GM12872 (cell line): ENCODE data around the gene DESI2.

Experiments
- TF ChIP-seq, protein P1 (sequence below): IDR thresholded peaks from 3 replicates; pipeline ENCODE4 v1.5.1; 2011; ENCODE audit warnings: low read depth, mild to moderate bottlenecking, low read length, moderate library complexity; ENCODE audit not compliant: insufficient read depth

The DESI2 gene

DNA sequence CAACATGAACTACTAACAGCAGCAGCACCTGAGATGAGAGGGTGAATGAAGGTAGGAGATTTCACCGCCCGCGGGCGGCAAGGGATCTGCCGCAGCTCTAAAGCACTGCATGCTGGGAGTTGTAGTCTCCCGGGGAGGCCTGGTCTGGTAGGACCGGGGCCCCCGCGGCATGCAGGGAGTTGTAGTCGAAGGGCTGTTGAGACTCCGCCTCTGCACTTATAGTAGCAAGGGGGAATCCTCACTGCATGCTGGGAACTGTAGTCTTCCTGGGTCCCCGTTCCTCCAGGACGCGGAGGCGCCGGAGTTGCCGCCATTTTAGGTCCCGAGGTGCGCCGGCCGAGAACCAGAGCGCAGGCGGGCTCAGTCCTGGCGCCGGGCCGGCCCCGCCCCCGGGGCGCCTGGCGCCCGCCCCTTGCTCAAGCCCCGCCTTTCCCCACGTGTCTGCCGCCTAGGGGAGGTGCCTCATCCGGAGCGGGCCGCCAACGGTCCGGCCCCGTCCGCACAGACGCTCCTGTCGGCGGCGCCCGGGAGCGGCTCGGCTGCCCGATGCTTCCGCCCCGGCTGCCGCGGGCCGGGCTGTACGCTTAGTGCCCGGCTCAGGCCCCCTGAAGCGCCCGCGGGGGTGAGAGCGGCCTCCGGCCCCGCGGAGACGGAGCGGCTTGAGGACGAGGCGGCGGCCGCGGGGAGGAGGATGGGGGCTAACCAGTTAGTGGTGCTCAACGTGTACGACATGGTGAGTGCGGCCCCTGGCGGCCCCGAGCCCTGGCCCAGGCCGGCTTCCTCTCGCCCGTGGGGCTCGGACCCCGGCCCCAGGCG is at the start of gene DESI2:
Gene DESI2, plus strand, starts transcription at position 504 of the 816 bp plus-strand sequence. Its CDS starts 188 bp downstream, at position 692.
- TF ChIP-seq, protein P1, sequence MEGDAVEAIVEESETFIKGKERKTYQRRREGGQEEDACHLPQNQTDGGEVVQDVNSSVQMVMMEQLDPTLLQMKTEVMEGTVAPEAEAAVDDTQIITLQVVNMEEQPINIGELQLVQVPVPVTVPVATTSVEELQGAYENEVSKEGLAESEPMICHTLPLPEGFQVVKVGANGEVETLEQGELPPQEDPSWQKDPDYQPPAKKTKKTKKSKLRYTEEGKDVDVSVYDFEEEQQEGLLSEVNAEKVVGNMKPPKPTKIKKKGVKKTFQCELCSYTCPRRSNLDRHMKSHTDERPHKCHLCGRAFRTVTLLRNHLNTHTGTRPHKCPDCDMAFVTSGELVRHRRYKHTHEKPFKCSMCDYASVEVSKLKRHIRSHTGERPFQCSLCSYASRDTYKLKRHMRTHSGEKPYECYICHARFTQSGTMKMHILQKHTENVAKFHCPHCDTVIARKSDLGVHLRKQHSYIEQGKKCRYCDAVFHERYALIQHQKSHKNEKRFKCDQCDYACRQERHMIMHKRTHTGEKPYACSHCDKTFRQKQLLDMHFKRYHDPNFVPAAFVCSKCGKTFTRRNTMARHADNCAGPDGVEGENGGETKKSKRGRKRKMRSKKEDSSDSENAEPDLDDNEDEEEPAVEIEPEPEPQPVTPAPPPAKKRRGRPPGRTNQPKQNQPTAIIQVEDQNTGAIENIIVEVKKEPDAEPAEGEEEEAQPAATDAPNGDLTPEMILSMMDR, result peak; percentile 57

- TF ChIP-seq, protein P1, result peak; percentile 41; the same call in 1 of the 3 replicates
Observed at GRCh38 chr1:244603498-244603897, 49.4 kb upstream of the DESI2 start.

DNA sequence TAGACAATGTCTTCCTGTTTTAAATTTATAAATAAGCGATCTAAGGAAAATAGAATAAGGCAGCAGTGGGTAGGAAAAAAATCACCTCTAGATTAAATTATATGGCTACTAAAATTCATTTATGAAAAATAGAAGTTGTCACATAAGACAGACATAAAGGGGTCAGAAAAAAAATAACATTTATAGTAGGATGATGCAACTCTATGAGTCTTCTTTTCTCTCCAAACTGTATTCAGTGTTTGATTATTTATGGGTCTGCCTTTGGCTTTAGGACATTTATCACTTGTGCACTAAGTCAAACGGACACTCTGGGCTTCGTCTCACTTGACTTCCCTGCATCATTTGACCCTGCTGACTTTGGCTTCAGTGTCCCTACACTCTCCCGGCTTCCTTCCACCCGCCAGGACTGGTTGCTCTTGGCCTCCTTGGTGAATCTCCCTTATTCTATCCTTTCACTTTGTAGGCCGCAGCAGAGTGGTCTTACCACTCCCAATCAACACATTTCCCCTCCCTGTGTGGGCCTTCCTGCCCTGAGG is 47.0 kb upstream of the DESI2 start:
- TF ChIP-seq, protein P1, result no peak

- TF ChIP-seq, protein P1, result no peak
Observed at GRCh38 chr1:244614113-244614836, 38.7 kb upstream of the DESI2 start.

GRCh38 chr1:244614879-244615278 is 38.0 kb upstream of the DESI2 start:
- TF ChIP-seq, protein P1, result no peak

GRCh38 chr1:244615301-244615700 is 37.6 kb upstream of the DESI2 start:
- TF ChIP-seq, protein P1, result no peak

DNA sequence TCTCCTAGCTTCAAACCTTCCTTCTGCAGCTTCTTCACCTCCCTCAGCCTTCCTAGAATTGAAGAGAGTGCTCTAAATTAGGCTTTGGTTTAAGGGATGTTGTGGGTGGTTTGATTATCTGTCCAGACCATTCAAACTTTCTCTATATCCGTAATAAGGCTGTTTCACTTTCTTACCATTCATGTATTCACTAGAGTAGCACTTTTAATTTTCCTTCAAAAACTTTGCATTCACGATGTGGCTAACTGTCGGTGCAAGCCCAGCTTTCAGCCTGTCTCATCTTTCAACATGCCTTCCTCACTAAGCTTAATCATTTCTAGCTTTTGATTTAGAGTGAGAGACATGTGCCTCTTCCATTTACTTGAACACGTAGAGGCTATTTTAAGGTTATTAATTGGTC is 26.2 kb upstream of the DESI2 start:
- TF ChIP-seq, protein P1, result no peak
